Aorta (tissue), 5 donors: ENCODE measurements around the gene FOXN1. TPM values are rescaled to one million over a fixed set of nuclear protein-coding genes. Genes with fewer than 3 reads are reported as not detected.

Experiments used
- ATAC-seq: fragments of 200-7000 bp; cut with Tn5 transposase; one replicate; pipeline ENCODE4 v1.9.1; 2022; ENCODE audit warnings: moderate library complexity; ENCODE audit not compliant: low FRiP score
- DNase-seq, 2 donors: peaks; one replicate each; pipeline ENCODE4 v3.0.0-alpha.2; 2020
- H3K27ac ChIP-seq, 2 donors: one replicate each; pipeline ENCODE4 v1.5.1; 2013; ENCODE audit warnings: low read length in 2 of 2, mild to moderate bottlenecking in 2 of 2, moderate library complexity in 2 of 2, control low read depth in 1 of 2, inconsistent platforms in 1 of 2, low read depth in 1 of 2
- H3K27me3 ChIP-seq, 2 donors: one replicate each; pipeline ENCODE4 v1.6.1; 2013; ENCODE audit warnings: control low read depth in 1 of 2, low read length in 1 of 2, mild to moderate bottlenecking in 1 of 2, moderate library complexity in 1 of 2; ENCODE audit not compliant: insufficient read depth in 2 of 2, control insufficient read depth in 1 of 2
- H3K36me3 ChIP-seq, 2 donors: one replicate each; pipeline ENCODE4 v1.6.1; 2013; ENCODE audit warnings: control low read depth in 1 of 2, low read length in 1 of 2, mild to moderate bottlenecking in 1 of 2; ENCODE audit not compliant: insufficient read depth in 2 of 2, control insufficient read depth in 1 of 2
- H3K4me1 ChIP-seq, 2 donors: one replicate each; pipeline ENCODE4 v1.6.1; 2013; ENCODE audit warnings: low read length in 2 of 2, control low read depth in 1 of 2, mild to moderate bottlenecking in 1 of 2, moderate library complexity in 1 of 2; ENCODE audit not compliant: insufficient read depth in 2 of 2, control insufficient read depth in 1 of 2
- H3K4me3 ChIP-seq, 2 donors: one replicate each; pipeline ENCODE4 v1.5.1; 2013; ENCODE audit warnings: low read length in 2 of 2, control low read depth in 1 of 2, mild to moderate bottlenecking in 1 of 2
- H3K9me3 ChIP-seq: one replicate; pipeline ENCODE4 v1.6.1; 2013; ENCODE audit warnings: mild to moderate bottlenecking, low read length; ENCODE audit not compliant: control insufficient read depth
- WGBS, 2 donors: extraction: QIAGEN DNeasy Blood & Tissue Kit; methylation state at CpG; one replicate each; pipeline ENCODE4 v1.1.7; 2013; 5-methylcytosine and 5-hydroxymethylcytosine counted together
- intact Hi-C, 2 donors: fragments of 100-400 bp; cut with DNase I; formaldehyde crosslinking; loops; one replicate each; pipeline versions ENCODE4 v1.14.2 to v1.15.0; 2022
- polyA plus RNA-seq, 2 donors: library from polyadenylated mRNA; stranded (reverse); fragments of 200-250 nt; gene quantifications; one replicate each; pipeline ENCODE4 v1.2.3, GENCODE V29; 2013
- total RNA-seq, 2 donors: library from RNA; stranded (reverse); fragmentation: NEBNext Ultra II Directional; extraction: Animal tissue kit (Norgen Biotek cat#: 25700); gene quantifications; one replicate each; pipeline ENCODE4 v1.2.1, GENCODE V29; 2021
- donor health status: healthy with polysubstance abuse.
- donor health status: Bipolar disorder and iron deficiency.
- donor health status: DM: no; HTN: no; CAD: no.
- donor health status: DM: no; HTN: no; CAD: no.
- donor health status: DM: yes; HTN: yes; CAD: no.

Gene FOXN1
- total and polyA plus RNA-seq, 4 donors = not detected

- Histone ChIP-seq H3K36me3 (no peaks in the 10 kb centered on the region), H3K9me3 (no peaks in the 10 kb centered on the region), H3K4me3 (no peak overlapping the region), H3K27me3 (no peaks in the 10 kb centered on the region), H3K4me1 (no peaks in the 10 kb centered on the region), H3K27ac (no peak overlapping the region)
- WGBS, 2 donors = 79 to 81% methylated on average over 7 of the region's 7 CpGs
- DNase-seq (no peak), ATAC-seq (no peak)
- intact Hi-C loops = no loop called here
Measured at GRCh38 chr17:28530926-28531325, 24.8 kb downstream of the FOXN1 start.

GRCh38 chr17:28532050-28532960, 26.2 kb downstream of the FOXN1 start:
- Histone ChIP-seq H3K27ac (no peak overlapping the region), H3K36me3 (no peaks in the 10 kb centered on the region), H3K4me3 (no peak overlapping the region), H3K27me3 (no peaks in the 10 kb centered on the region), H3K9me3 (no peaks in the 10 kb centered on the region), H3K4me1 (no peaks in the 10 kb centered on the region)
- intact Hi-C loops = no loop called here
- DNase-seq (no peak), ATAC-seq (no peak)
- 79 to 81% methylated on average over 7 of the region's 7 CpGs for WGBS, 2 donors

- 75% methylated on average over 16 of the region's 16 CpGs for WGBS, 2 donors
- Histone ChIP-seq H3K4me1 (no peaks in the 10 kb centered on the region), H3K27me3 (no peaks in the 10 kb centered on the region), H3K4me3 (no peak overlapping the region), H3K27ac (no peak overlapping the region), H3K9me3 (no peaks in the 10 kb centered on the region), H3K36me3 (no peaks in the 10 kb centered on the region)
- no peak for DNase-seq
- intact Hi-C loops = no loop called here
- ATAC-seq = no peak
Measured at GRCh38 chr17:28533091-28533807, 27.1 kb downstream of the FOXN1 start.

- no peak for ATAC-seq
- H3K27ac ChIP-seq = no peak overlapping the region
- WGBS, 2 donors = 86 to 90% methylated on average over 11 of the region's 11 CpGs
Measured at GRCh38 chr17:28534740-28535375, 28.7 kb downstream of the FOXN1 start.

GRCh38 chr17:28536532-28537218, 30.5 kb downstream of the FOXN1 start:
- no peak for ATAC-seq

More at GRCh38 chr17:28534740-28535375, 28.7 kb downstream of the FOXN1 start:
- Histone ChIP-seq H3K4me1 (no peaks in the 10 kb centered on the region), H3K9me3 (no peaks in the 10 kb centered on the region), H3K4me3 (no peak overlapping the region), H3K36me3 (no peaks in the 10 kb centered on the region), H3K27me3 (no peaks in the 10 kb centered on the region)
- intact Hi-C loops = no loop called here
- no peak for DNase-seq

DNA sequence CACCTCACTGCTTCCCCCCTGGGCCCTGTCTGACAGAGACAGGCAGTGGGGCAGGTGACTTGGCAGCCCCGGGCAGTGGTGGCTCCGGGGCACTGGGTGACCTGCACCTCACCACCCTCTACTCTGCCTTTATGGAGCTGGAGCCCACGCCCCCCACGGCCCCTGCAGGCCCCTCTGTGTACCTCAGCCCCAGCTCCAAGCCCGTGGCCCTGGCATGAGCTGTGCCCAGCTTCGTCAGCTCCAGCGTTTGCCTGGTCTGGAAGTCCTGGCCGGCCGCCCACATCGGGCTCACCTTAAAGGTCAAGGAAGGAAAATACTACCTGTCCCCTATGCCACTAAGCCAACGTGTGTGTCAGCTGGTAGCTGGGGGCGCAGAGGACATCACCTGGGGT, 31.1 kb downstream of the FOXN1 start:
- no peak overlapping the region for H3K27ac ChIP-seq
- DNase-seq = no peak
- no peaks in the 10 kb centered on the region for H3K4me1 ChIP-seq
- no peaks in the 10 kb centered on the region for H3K9me3 ChIP-seq
- 74% methylated on average over 12 of the region's 12 CpGs for WGBS, 2 donors
- no peaks in the 10 kb centered on the region for H3K27me3 ChIP-seq
- intact Hi-C loops = no loop called here
- no peak overlapping the region for H3K4me3 ChIP-seq
- H3K36me3 ChIP-seq = no peaks in the 10 kb centered on the region
- ATAC-seq = no peak

More at GRCh38 chr17:28536532-28537218, 30.5 kb downstream of the FOXN1 start:
- no peak overlapping the region for H3K27ac ChIP-seq
- DNase-seq = no peak
- no peak overlapping the region for H3K4me3 ChIP-seq
- 67 to 72% methylated on average over 9 of the region's 9 CpGs for WGBS, 2 donors
- H3K4me1 ChIP-seq = no peaks in the 10 kb centered on the region
- H3K36me3 ChIP-seq = no peaks in the 10 kb centered on the region
- intact Hi-C loops = no loop called here
- no peaks in the 10 kb centered on the region for H3K27me3 ChIP-seq
- H3K9me3 ChIP-seq = no peaks in the 10 kb centered on the region

GRCh38 chr17:28538296-28538895, 32.2 kb downstream of the FOXN1 start:
- ATAC-seq = no peak
- Histone ChIP-seq H3K36me3 (no peaks in the 10 kb centered on the region), H3K4me1 (no peaks in the 10 kb centered on the region), H3K27ac (no peak overlapping the region), H3K9me3 (no peaks in the 10 kb centered on the region), H3K4me3 (no peak overlapping the region), H3K27me3 (no peaks in the 10 kb centered on the region)
- DNase-seq = peak in 1 of 2 donors; percentile 57
- intact Hi-C loops = no loop called here
- 88 to 91% methylated on average over 14 of the region's 14 CpGs for WGBS, 2 donors

- intact Hi-C loops = loop anchor here (1.0 to 2.0 kb wide), 2 partner anchors 45 to 46 kb away; no protein-coding TSS in a partner anchor
- no peaks in the 10 kb centered on the region for H3K27me3 ChIP-seq
- 85 to 86% methylated on average over 4 of the region's 4 CpGs for WGBS, 2 donors
- H3K9me3 ChIP-seq = no peaks in the 10 kb centered on the region
- DNase-seq = peak in 1 of 2 donors; percentile 71
- H3K4me3 ChIP-seq = no peak overlapping the region
- no peak overlapping the region for H3K27ac ChIP-seq
- no peaks in the 10 kb centered on the region for H3K4me1 ChIP-seq
- no peaks in the 10 kb centered on the region for H3K36me3 ChIP-seq
- no peak for ATAC-seq
Measured at GRCh38 chr17:28540231-28540630, 34.1 kb downstream of the FOXN1 start.
